HG02678 (cell line): Measurements from ENCODE around the gene SREBF2.

Experiments
- ATAC-seq: cut with Tn5 transposase; IDR thresholded peaks from one replicate; pipeline ENCODE4 v1.9.1; 2021; ENCODE audit warnings: mild to moderate bottlenecking, moderate library complexity; ENCODE audit not compliant: unreplicated experiment

SREBF2 gene

GRCh38 chr22:41875531-41876270 lies 42.8 kb downstream of the SREBF2 start:
- no peak for ATAC-seq

GRCh38 chr22:41876275-41876674 lies 43.4 kb downstream of the SREBF2 start:
- ATAC-seq: no peak

- no peak for ATAC-seq
Observed at GRCh38 chr22:41876675-41877074, 43.8 kb downstream of the SREBF2 start.

- no peak for ATAC-seq
Observed at GRCh38 chr22:41880653-41881052, 47.7 kb downstream of the SREBF2 start.

- ATAC-seq: no peak
Observed at GRCh38 chr22:41883400-41883799, 50.5 kb downstream of the SREBF2 start.

GRCh38 chr22:41885116-41885515 lies 52.2 kb downstream of the SREBF2 start:
- no peak for ATAC-seq

- no peak for ATAC-seq
Observed at GRCh38 chr22:41885516-41885915, 52.6 kb downstream of the SREBF2 start.

GRCh38 chr22:41888627-41889200 lies 55.8 kb downstream of the SREBF2 start:
- ATAC-seq: no peak

GRCh38 chr22:41891407-41891806 lies 58.5 kb downstream of the SREBF2 start:
- no peak for ATAC-seq

GRCh38 chr22:41892721-41893120 lies 59.8 kb downstream of the SREBF2 start:
- no peak for ATAC-seq

- ATAC-seq: no peak
Observed at GRCh38 chr22:41893591-41894375, 60.9 kb downstream of the SREBF2 start.

- no peak for ATAC-seq
Observed at GRCh38 chr22:41898645-41899044, 65.7 kb downstream of the SREBF2 start.

GRCh38 chr22:41899110-41899509 lies 66.2 kb downstream of the SREBF2 start:
- no peak for ATAC-seq

- ATAC-seq: no peak
Observed at GRCh38 chr22:41899992-41900651, 67.2 kb downstream of the SREBF2 start.

GRCh38 chr22:41900652-41901312 lies 67.9 kb downstream of the SREBF2 start:
- ATAC-seq: no peak

GRCh38 chr22:41902016-41902415 lies 69.1 kb downstream of the SREBF2 start:
- ATAC-seq: no peak

- no peak for ATAC-seq
Observed at GRCh38 chr22:41902932-41903421, 70.1 kb downstream of the SREBF2 start.

GRCh38 chr22:41904450-41905410 lies 71.8 kb downstream of the SREBF2 start:
- no peak for ATAC-seq

GRCh38 chr22:41905411-41906202 lies 72.7 kb downstream of the SREBF2 start:
- no peak for ATAC-seq
